Tibial nerve (tissue), 4 donors: ENCODE measurements around the gene CACYBP.

Source experiments
- EP300 ChIP-seq, 2 donors: sonication (generic); formaldehyde crosslinking; IDR thresholded peaks; one replicate each; pipeline ENCODE4 v1.6.1; 2017; ENCODE audit warnings: antibody characterized with exemption in 2 of 2, mild to moderate bottlenecking in 1 of 2
- TF ChIP-seq, protein P1 (sequence below), 5 experiments: fragments of 200-600 bp in 3 of 5; fragments of 450-650 bp in 2 of 5; sonication (generic) in 3 of 5; IDR thresholded peaks; one replicate each; pipeline ENCODE4 v1.5.1; 2016 to 2019; ENCODE audit warnings: antibody characterized with exemption in 5 of 5, mild to moderate bottlenecking in 3 of 5, moderate library complexity in 2 of 5

DNA sequence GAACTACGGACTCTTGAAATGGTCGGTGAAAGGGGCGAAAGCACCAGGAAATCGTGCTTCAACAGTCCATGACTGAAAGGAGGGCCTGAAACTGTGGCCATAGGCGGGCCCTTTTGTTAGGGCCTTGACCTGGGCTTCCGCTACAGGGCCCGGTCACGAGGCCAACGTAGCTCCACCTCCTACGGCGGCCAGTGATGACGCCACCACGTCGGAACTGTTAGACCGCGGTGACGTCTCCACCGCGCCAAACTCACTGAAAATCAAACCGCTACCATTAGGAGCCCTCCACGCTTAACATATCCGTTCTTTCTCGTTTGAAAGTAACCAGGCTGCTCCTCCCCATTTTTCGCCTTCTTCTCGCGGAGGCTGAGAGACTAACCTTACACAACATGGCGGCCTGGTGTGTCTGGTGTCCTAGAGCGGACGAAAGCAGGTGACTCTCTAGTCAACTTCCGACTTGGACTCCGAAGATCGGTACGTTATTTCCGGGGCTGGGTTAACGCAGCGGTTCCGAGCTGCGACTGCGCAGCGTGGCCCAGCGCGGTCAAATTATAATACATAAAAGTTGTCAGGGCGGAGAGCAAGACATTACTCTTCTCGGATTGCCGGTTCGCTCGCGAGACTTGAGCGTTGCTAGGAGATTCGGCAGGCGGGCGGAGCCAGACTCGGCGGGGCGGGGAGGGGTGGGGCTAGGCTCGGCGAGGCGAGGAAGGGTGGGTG lies 371 bp upstream of the CACYBP start:
- TF ChIP-seq, protein P1, sequence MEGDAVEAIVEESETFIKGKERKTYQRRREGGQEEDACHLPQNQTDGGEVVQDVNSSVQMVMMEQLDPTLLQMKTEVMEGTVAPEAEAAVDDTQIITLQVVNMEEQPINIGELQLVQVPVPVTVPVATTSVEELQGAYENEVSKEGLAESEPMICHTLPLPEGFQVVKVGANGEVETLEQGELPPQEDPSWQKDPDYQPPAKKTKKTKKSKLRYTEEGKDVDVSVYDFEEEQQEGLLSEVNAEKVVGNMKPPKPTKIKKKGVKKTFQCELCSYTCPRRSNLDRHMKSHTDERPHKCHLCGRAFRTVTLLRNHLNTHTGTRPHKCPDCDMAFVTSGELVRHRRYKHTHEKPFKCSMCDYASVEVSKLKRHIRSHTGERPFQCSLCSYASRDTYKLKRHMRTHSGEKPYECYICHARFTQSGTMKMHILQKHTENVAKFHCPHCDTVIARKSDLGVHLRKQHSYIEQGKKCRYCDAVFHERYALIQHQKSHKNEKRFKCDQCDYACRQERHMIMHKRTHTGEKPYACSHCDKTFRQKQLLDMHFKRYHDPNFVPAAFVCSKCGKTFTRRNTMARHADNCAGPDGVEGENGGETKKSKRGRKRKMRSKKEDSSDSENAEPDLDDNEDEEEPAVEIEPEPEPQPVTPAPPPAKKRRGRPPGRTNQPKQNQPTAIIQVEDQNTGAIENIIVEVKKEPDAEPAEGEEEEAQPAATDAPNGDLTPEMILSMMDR (IDR thresholded peaks at IDR 0.05): peak in 1 of 5 experiments; percentile 24
- peak; percentile 97 to 99 for TF ChIP-seq EP300 (IDR thresholded peaks at IDR 0.05)
